DND-41 (cell line): ENCODE measurements around the gene SMIM36.

Experiments
- CTCF ChIP-seq: IDR thresholded peaks from 2 replicates; pipeline ENCODE4 v1.5.1; 2012; ENCODE audit warnings: borderline replicate concordance, low read length, moderate library complexity, mild to moderate bottlenecking; ENCODE audit not compliant: poor library complexity, severe bottlenecking; ENCODE audit errors: extremely low read depth
- EZH2 ChIP-seq: IDR thresholded peaks from 3 replicates; pipeline ENCODE4 v1.6.1; 2012; ENCODE audit warnings: borderline replicate concordance, low read depth, mild to moderate bottlenecking, moderate library complexity, low read length, inconsistent platforms; ENCODE audit not compliant: severe bottlenecking

- TF ChIP-seq CTCF (no peak), EZH2 (no peak)
These were observed 92.6 kb downstream of the SMIM36 start for GRCh38 chr17:55418369-55419268.
